ENCODE measurements around the gene CD177. TPM values are rescaled to one million over a fixed set of nuclear protein-coding genes. Genes with fewer than 3 reads are reported as not detected.
"Not testable (repeated sequence)": the region's sequence is repeated elsewhere in the genome, so short reads cannot be mapped to it uniquely, and the experiment has no call there.

The CD177 gene
- total and polyA plus RNA-seq, 2 donors (not counting 1 experiment from before 2014, with no cell fraction given): 0.19 to 0.33 TPM

DNA sequence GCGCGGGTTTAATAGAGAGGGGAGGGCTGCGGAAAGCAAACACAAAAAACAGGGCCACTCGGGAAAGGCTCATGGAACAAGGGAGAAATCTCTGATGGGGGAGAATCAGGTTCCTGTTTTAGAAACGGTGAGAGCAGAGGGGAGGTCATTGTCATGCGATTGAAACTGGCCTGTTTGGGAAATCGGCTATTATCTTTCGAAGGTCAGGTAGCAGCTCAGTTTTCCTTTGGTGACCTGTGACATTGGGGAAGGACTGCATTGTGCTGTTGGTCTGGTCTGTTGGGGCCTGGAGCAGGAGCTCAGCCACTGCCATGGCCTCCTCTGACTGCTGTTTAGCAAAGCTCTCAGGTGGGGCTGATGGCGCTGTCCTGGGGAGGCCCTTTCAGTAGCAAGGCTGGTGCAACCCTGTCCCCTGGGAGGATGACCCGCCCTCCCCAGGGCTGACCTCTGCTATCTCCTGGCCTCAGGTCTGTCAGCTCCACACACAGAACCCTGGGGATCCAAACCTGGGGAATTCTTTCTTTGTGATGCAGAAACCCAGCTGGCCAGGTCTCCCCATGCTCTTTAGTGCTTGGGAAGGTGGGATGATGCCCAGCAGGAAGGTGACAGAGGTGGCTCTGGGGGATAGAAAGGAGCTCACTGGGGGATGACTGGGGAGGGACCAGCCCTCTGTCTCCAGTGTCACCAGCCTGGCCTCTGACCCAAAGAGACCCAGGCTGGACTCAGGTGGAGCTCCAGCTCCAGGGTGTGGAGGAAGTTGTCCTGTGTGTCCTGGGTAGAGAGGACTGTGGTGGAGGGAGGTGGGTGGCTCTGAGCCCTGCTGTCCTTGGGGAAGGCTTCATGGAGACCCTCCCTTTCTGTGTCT is 21.2 kb upstream of the CD177 start:
- no peaks in the 10 kb centered on the region for H4K20me1 ChIP-seq (ENCODE audit: control insufficient read depth, extremely low read depth, insufficient read depth, low read length)
- H3K4me1 ChIP-seq (ENCODE audit: control insufficient read depth, extremely low read depth, insufficient read depth, low read length): no peaks in the 10 kb centered on the region
- no peak for DNase-seq (ENCODE audit: low read depth in 2 of 2)
- no peaks in the 10 kb centered on the region for H3K27me3 ChIP-seq (ENCODE audit: control insufficient read depth, insufficient read depth, low read length)
- H3K36me3 ChIP-seq (ENCODE audit: control insufficient read depth, insufficient read depth, low read length): no peaks in the 10 kb centered on the region
- no peaks in the 10 kb centered on the region for H3K9me3 ChIP-seq (ENCODE audit: control insufficient read depth, insufficient read depth, low read depth, low read length)
- no peak overlapping the region for H3K9ac ChIP-seq (ENCODE audit: insufficient read depth, low read length)
- H3K4me3 ChIP-seq (replicated peaks in 1 of 4; ENCODE audit: control extremely low read depth in 1 of 4, insufficient read depth in 1 of 4, low read depth in 3 of 4, low read length in 4 of 4): no peak overlapping the region
- H2AFZ ChIP-seq (ENCODE audit: low read length): no peak overlapping the region
- H3K27ac ChIP-seq (ENCODE audit: insufficient read depth, low read length): no peak overlapping the region
- no peak overlapping the region for H3K4me2 ChIP-seq (ENCODE audit: extremely low read depth, insufficient read depth, low read length)
- TF ChIP-seq EZH2 (IDR thresholded peaks at IDR 0.05; ENCODE audit: low read length, missing control alignments): no peak
- no peaks in the 10 kb centered on the region for H3K79me2 ChIP-seq (ENCODE audit: control insufficient read depth, insufficient read depth, low read length)

- not testable (repeated sequence) for H3K27ac ChIP-seq (ENCODE audit: insufficient read depth, low read length); DNase-seq (ENCODE audit: low read depth in 2 of 2); H3K36me3 ChIP-seq (ENCODE audit: control insufficient read depth, insufficient read depth, low read length); H3K4me1 ChIP-seq (ENCODE audit: control insufficient read depth, extremely low read depth, insufficient read depth, low read length); H2AFZ ChIP-seq (ENCODE audit: low read length); H3K4me3 ChIP-seq (replicated peaks in 1 of 4; ENCODE audit: control extremely low read depth in 1 of 4, insufficient read depth in 1 of 4, low read depth in 3 of 4, low read length in 4 of 4); H3K79me2 ChIP-seq (ENCODE audit: control insufficient read depth, insufficient read depth, low read length); H3K27me3 ChIP-seq (ENCODE audit: control insufficient read depth, insufficient read depth, low read length); H3K9me3 ChIP-seq (ENCODE audit: control insufficient read depth, insufficient read depth, low read depth, low read length); H3K9ac ChIP-seq (ENCODE audit: insufficient read depth, low read length); H3K4me2 ChIP-seq (ENCODE audit: extremely low read depth, insufficient read depth, low read length); H4K20me1 ChIP-seq (ENCODE audit: control insufficient read depth, extremely low read depth, insufficient read depth, low read length)
Measured at GRCh38 chr19:43336508-43336907, 17.0 kb upstream of the CD177 start.

DNA sequence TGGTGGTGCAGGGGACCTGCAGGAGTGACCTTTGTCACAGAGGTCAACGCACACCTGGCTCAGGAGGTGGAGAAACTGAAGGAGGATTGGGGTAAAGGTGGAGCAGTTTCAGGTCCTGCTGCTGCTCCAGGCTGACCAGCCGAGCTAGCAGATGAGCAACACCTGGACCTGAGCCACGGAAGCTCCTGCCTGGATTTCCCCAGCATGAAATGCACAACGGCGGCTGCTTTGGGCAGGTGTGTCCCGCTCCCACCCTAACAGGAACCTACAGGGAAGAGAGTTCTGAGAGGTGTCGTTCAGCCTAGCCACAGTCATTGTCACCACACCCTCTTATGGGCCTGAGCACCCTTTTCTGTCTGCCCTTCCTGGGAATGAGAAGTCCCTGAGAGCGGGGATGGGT is 15.7 kb upstream of the CD177 start:
- no peak for TF ChIP-seq EZH2 (IDR thresholded peaks at IDR 0.05; ENCODE audit: low read length, missing control alignments)
- TF ChIP-seq CTCF (conservative IDR thresholded peaks at IDR 0.05 in 1 of 2, IDR thresholded peaks at IDR 0.05 in 1 of 2; ENCODE audit: low read depth in 1 of 2, low read length in 2 of 2): no peak
- H3K36me3 ChIP-seq (ENCODE audit: control insufficient read depth, insufficient read depth, low read length): no peaks in the 10 kb centered on the region
- no peaks in the 10 kb centered on the region for H3K4me1 ChIP-seq (ENCODE audit: control insufficient read depth, extremely low read depth, insufficient read depth, low read length)
- no peak overlapping the region for H2AFZ ChIP-seq (ENCODE audit: low read length)
- no peaks in the 10 kb centered on the region for H4K20me1 ChIP-seq (ENCODE audit: control insufficient read depth, extremely low read depth, insufficient read depth, low read length)
- no peaks in the 10 kb centered on the region for H3K9me3 ChIP-seq (ENCODE audit: control insufficient read depth, insufficient read depth, low read depth, low read length)
- no peaks in the 10 kb centered on the region for H3K79me2 ChIP-seq (ENCODE audit: control insufficient read depth, insufficient read depth, low read length)
- H3K27me3 ChIP-seq (ENCODE audit: control insufficient read depth, insufficient read depth, low read length): no peaks in the 10 kb centered on the region
- H3K4me2 ChIP-seq (ENCODE audit: extremely low read depth, insufficient read depth, low read length): no peak overlapping the region
- DNase-seq (ENCODE audit: low read depth in 2 of 2): no peak
- no peak overlapping the region for H3K27ac ChIP-seq (ENCODE audit: insufficient read depth, low read length)
- H3K4me3 ChIP-seq (replicated peaks in 1 of 4; ENCODE audit: control extremely low read depth in 1 of 4, insufficient read depth in 1 of 4, low read depth in 3 of 4, low read length in 4 of 4): no peak overlapping the region
- no peak overlapping the region for H3K9ac ChIP-seq (ENCODE audit: insufficient read depth, low read length)

- H2AFZ ChIP-seq (ENCODE audit: low read length): no peak overlapping the region
- H3K27me3 ChIP-seq (ENCODE audit: control insufficient read depth, insufficient read depth, low read length): no peaks in the 10 kb centered on the region
- no peak overlapping the region for H3K27ac ChIP-seq (ENCODE audit: insufficient read depth, low read length)
- DNase-seq (ENCODE audit: low read depth in 2 of 2): no peak
- no peak overlapping the region for H3K9ac ChIP-seq (ENCODE audit: insufficient read depth, low read length)
- no peaks in the 10 kb centered on the region for H3K79me2 ChIP-seq (ENCODE audit: control insufficient read depth, insufficient read depth, low read length)
- no peaks in the 10 kb centered on the region for H3K36me3 ChIP-seq (ENCODE audit: control insufficient read depth, insufficient read depth, low read length)
- no peak for TF ChIP-seq EZH2 (IDR thresholded peaks at IDR 0.05; ENCODE audit: low read length, missing control alignments)
- H3K4me2 ChIP-seq (ENCODE audit: extremely low read depth, insufficient read depth, low read length): no peak overlapping the region
- no peaks in the 10 kb centered on the region for H4K20me1 ChIP-seq (ENCODE audit: control insufficient read depth, extremely low read depth, insufficient read depth, low read length)
- no peaks in the 10 kb centered on the region for H3K9me3 ChIP-seq (ENCODE audit: control insufficient read depth, insufficient read depth, low read depth, low read length)
- no peaks in the 10 kb centered on the region for H3K4me1 ChIP-seq (ENCODE audit: control insufficient read depth, extremely low read depth, insufficient read depth, low read length)
- H3K4me3 ChIP-seq (replicated peaks in 1 of 4; ENCODE audit: control extremely low read depth in 1 of 4, insufficient read depth in 1 of 4, low read depth in 3 of 4, low read length in 4 of 4): no peak overlapping the region
Measured at GRCh38 chr19:43338530-43338929, 15.0 kb upstream of the CD177 start.

GRCh38 chr19:43339243-43339930 is 14.1 kb upstream of the CD177 start:
- not testable (repeated sequence) for H3K79me2 ChIP-seq (ENCODE audit: control insufficient read depth, insufficient read depth, low read length); H3K9me3 ChIP-seq (ENCODE audit: control insufficient read depth, insufficient read depth, low read depth, low read length); H4K20me1 ChIP-seq (ENCODE audit: control insufficient read depth, extremely low read depth, insufficient read depth, low read length); H2AFZ ChIP-seq (ENCODE audit: low read length); H3K27me3 ChIP-seq (ENCODE audit: control insufficient read depth, insufficient read depth, low read length); H3K4me1 ChIP-seq (ENCODE audit: control insufficient read depth, extremely low read depth, insufficient read depth, low read length); H3K36me3 ChIP-seq (ENCODE audit: control insufficient read depth, insufficient read depth, low read length); H3K4me2 ChIP-seq (ENCODE audit: extremely low read depth, insufficient read depth, low read length); H3K9ac ChIP-seq (ENCODE audit: insufficient read depth, low read length); H3K27ac ChIP-seq (ENCODE audit: insufficient read depth, low read length); H3K4me3 ChIP-seq (replicated peaks in 1 of 4; ENCODE audit: control extremely low read depth in 1 of 4, insufficient read depth in 1 of 4, low read depth in 3 of 4, low read length in 4 of 4); DNase-seq (ENCODE audit: low read depth in 2 of 2)

GRCh38 chr19:43340101-43340500 is 13.4 kb upstream of the CD177 start:
- not testable (repeated sequence) for DNase-seq (ENCODE audit: low read depth in 2 of 2); H3K4me2 ChIP-seq (ENCODE audit: extremely low read depth, insufficient read depth, low read length); H3K4me1 ChIP-seq (ENCODE audit: control insufficient read depth, extremely low read depth, insufficient read depth, low read length); H4K20me1 ChIP-seq (ENCODE audit: control insufficient read depth, extremely low read depth, insufficient read depth, low read length); H3K36me3 ChIP-seq (ENCODE audit: control insufficient read depth, insufficient read depth, low read length); H2AFZ ChIP-seq (ENCODE audit: low read length); H3K79me2 ChIP-seq (ENCODE audit: control insufficient read depth, insufficient read depth, low read length); H3K27ac ChIP-seq (ENCODE audit: insufficient read depth, low read length); H3K4me3 ChIP-seq (replicated peaks in 1 of 4; ENCODE audit: control extremely low read depth in 1 of 4, insufficient read depth in 1 of 4, low read depth in 3 of 4, low read length in 4 of 4); H3K27me3 ChIP-seq (ENCODE audit: control insufficient read depth, insufficient read depth, low read length); H3K9me3 ChIP-seq (ENCODE audit: control insufficient read depth, insufficient read depth, low read depth, low read length); H3K9ac ChIP-seq (ENCODE audit: insufficient read depth, low read length)

All from fibroblast of lung (primary cell).